NK-92 (cell line): ENCODE measurements around the gene CKS1B.

Source experiments
- DNase-seq: peaks from one replicate; lab custom pipeline; 2025; ENCODE audit not compliant: unreplicated experiment; lab: John Stamatoyannopoulos, UW

CKS1B gene

DNA sequence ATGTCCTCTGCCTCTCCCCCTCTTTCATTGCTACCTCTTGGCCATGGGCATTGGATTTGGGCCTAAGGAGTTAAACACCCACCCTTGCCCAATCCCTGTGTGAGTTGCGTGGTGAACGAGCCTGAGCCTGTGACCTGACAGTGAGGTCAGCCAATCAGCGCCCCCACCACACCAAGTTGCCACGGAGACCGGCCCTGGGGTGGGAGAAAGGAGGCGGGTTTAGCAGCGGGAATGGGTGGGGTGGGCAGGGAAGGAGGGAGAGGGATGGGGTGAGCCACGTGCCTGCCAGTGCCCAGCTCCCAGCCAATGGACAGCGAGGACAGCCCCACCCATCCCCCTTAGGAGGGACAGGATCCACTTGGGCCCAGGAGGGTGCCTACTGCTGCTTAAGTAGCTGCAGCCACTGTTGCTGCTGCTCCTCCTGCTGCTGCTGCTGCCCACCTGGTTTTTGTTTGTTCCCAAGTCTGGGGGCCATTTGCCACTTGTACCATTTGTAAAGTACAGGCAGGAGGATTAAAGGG lies 37.6 kb downstream of the CKS1B start:
- no peak for DNase-seq

DNA sequence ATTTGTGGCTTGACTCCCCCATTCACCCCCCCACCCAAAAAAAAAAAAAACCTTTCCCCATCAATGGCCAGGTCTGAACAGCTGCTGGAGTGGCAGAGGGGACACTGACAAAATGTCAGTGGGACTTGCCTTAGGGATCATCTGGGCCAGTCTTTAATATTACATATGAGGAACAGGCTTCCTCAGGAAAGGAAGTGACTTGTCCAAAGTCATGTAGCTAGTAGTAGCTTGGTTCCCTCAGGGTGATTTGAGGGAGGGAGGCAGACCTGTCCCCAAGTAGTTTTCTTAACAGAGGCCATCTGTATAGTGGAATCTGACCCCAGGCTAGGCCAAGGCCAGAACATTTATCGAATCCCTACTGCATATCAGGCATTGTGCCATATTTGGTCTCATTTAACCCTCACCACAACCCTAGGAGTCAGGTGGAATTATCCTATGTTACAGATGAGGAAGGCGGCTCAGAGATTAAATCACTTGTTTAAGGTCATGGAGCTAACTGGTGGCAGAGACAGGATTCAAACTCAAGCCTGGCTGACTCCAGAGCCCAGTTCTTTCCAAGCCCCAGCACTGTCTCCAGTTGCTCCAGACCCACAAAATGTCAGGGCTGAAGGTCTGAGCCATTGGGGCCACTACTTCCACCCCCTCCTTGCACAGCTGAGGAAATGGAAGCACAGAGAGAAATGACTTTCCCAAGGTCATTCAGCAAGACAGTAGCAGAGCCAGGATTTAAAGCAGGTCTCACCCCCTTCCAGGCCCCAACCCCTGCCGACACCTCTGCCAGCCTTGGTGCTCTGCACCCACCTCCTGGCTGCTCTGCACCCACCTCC lies 38.5 kb downstream of the CKS1B start:
- DNase-seq, result no peak

DNA sequence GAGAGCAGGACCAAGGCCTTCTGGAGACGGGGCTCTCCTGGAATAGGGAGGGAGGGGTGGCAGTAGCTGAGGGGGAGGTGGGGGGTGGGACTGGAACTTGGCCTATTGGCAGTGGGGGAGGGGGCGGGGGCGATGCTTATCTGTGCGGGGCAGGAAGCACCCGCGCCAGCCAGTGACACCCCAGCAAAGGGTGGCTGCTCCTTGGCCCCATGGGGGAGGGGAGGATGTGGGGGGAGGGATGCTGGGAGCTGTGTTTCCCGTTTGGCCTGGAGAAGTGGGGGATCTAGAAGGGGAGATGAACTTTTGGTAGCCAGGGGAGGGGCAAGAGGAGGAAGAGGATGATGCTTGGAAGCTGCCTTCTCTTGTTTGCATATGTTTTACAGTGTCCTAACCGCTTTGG lies 39.2 kb downstream of the CKS1B start:
- DNase-seq, result no peak

DNA sequence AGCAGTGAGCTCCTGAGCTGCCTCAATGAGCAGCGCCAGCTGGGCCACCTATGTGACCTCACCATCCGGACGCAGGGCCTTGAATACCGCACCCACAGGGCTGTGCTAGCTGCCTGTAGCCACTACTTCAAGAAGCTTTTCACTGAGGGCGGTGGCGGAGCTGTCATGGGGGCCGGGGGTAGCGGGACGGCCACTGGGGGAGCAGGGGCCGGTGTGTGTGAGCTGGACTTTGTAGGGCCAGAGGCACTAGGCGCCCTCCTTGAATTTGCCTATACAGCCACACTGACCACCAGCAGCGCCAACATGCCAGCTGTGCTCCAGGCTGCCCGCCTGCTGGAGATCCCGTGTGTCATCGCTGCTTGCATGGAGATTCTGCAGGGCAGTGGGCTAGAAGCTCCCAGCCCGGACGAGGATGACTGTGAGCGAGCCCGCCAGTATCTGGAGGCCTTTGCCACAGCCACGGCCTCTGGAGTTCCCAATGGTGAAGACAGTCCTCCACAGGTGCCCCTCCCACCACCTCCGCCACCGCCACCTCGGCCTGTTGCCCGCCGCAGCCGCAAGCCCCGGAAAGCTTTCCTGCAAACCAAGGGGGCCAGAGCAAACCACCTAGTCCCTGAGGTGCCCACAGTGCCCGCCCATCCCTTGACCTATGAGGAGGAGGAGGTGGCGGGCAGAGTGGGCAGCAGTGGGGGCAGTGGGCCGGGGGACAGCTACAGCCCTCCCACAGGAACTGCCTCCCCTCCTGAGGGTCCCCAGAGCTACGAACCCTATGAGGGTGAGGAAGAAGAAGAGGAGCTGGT lies 40.4 kb downstream of the CKS1B start:
- DNase-seq, result no peak

DNA sequence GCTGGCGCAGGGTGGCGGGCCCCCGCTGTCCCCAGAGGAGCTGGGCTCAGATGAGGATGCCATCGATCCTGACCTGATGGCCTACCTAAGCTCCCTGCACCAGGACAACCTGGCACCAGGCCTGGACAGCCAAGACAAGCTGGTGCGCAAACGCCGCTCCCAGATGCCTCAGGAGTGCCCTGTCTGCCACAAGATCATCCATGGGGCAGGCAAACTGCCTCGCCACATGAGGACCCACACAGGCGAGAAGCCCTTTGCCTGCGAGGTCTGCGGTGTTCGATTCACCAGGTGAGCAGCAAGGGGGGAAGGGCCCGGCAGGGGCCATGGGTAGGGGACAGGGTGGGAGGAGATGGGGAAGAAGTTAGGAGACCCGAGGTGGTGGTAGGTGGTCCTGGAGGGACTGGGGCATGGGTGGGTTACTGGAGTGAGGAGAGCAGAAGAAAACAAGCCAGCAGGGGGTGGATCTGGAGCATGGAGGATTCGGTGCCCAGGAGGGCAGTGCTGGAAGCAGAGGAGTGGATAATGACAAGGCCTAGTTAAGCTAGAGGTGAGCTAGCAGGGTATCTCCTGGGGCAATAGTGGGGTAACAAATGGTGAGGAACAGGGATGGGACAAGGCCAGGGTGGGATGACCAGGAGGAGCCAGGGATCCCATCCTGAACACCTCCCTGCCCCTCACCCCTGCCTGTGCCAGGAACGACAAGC lies 41.2 kb downstream of the CKS1B start:
- no peak for DNase-seq

DNA sequence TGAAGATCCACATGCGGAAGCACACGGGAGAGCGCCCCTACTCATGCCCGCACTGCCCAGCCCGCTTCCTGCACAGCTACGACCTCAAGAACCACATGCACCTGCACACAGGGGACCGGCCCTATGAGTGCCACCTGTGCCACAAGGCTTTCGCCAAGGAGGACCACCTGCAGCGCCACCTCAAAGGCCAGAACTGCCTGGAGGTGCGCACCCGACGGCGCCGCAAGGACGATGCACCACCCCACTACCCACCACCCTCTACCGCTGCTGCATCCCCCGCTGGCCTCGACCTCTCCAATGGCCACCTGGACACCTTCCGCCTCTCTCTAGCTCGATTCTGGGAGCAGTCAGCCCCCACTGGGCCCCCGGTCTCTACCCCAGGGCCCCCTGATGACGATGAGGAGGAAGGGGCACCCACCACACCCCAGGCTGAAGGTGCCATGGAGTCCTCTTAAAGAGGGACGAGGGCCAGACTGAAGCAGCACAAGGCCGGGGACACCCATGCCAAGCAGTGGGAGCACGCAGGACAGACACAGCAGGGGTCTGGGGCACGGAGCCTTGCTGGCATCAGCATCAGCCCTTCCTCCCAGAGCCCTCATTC lies 41.9 kb downstream of the CKS1B start:
- DNase-seq, result no peak

DNA sequence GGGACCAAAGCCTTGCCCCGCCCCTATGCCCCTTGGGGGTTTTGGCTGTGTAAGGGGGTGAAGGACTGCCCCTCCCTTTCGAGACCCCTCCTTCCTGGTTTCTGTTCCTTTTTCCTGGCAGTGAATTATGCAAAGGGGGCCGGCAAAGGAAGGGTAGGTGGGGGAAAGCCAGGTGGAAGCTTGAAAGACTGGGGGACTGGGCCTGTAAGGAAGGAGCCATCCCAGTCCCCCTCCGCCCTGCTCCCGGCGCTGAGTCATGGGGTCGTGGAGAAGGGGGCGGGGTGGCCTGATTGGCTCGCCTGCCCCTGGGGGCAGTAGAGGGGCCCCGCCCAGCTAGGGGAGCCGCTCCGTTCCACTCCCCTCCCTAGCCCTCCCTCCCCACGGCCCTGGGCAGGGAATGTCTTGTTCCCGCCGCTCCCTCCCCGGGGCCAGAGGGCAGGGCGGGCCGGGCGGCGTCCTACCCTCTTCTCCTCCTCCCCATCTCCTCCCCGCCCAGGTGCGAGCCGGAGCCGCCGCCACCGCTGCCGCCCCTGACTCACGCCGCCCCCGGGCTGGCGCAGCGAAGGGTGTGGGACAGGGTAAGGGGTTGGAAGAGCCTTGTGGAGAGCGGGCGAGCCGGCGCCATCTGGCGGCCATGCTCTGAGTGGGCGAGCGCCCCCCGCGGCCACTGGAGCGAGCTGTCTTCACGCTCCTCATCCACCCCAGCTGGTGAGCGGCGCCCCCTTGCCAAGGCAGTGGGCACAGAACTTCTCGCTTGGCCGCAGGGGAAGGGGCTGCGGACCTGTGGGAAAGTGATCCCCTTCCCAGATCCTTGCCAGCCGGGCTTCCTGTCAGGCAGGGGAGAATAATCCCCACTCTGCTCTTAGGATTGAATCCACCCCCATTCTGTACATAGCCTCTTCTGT lies 42.8 kb downstream of the CKS1B start:
- DNase-seq, result no peak

DNA sequence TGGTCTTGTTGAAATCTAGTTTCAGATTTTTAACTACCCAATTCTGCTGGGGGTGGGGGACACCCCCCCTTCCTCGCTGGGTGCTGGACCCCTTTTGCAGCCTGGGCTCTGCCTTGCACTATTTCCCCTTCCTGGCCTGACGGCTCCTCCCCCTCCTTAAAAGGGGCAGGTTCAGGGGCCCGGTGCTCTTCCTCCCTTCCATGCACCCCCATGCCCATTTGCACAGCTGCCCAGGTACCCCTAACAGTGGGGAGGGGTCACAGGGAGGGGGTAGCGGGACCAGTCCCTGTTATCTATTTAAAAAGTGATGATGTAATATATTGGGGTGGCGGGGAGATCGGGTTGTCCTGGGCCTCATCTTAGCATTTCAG lies 43.5 kb downstream of the CKS1B start:
- DNase-seq, result no peak

DNA sequence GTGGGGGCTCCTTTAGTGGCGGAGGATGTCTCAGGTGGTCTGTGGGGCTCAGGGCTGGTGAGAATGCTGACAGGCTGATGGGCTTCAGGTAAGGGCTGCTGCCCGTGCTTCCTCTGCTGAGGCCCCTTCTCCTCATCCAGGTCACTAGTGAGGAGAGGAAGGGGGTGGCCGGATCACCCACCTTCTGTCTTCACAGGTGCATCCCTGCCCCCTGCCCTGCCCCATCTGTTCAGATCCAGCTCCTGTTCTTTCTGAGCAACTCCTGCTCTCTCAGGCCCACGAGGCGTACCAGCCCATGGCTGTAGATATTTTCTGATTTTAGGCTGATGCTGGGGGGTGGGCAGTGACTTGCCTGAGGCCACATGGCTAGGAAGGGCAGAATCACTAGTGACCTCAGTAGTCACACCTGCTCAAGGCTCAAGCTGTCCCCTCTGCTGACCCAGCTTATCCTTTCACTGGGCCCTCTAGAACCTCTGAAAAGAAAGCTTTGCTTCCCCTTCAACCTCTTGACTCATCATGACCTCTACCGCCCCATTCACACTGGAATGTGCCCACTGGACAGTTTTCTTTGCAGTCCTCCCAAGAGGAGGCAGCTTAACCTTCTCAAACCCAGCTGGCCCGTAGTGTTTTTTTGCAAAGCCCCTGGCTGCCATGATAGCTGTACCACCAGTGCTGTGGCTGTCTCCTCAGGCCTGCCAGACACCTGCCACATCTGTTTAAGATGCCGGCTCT lies 44.3 kb downstream of the CKS1B start:
- no peak for DNase-seq

DNA sequence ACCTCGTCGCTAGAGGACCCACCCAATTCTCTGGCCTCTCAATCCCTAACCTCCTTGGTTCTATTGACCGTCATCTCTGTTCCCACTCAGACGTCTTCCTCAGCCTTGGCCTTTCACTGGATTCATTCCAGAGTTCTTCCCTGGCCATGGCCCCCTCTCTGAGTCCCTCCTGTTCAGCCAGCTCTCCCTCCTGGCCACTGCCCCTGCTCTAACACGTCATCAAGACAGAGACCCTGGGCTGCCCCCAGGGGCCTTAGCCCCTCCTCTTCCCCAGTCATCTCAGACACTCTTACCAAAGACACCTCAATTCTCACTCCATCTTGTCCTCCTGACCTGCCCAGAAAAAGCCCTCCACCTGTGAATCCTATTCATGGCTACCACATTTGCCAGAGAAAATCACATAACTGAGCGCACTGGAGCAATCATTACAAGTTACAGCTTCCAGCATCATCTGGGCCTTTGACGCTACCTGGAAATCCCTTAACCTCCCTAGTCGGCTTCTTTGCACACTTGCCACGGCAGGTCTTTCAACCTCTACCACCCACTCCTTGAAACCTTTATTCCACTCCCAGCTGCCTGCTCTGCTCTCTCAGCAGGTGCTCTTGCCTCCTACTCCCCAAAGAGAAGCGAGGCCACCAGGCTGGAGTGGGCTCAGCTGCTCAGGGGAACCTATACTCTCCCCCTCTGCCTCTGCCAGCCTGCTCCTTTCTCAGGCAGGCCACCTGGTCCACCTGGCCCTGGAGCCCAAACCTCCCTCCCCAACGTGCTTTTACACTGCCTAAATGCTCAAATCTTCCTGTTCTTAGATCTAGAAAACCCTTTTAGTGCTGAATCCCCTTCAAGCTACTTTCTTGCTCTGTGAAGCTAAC lies 45.1 kb downstream of the CKS1B start:
- no peak for DNase-seq

DNA sequence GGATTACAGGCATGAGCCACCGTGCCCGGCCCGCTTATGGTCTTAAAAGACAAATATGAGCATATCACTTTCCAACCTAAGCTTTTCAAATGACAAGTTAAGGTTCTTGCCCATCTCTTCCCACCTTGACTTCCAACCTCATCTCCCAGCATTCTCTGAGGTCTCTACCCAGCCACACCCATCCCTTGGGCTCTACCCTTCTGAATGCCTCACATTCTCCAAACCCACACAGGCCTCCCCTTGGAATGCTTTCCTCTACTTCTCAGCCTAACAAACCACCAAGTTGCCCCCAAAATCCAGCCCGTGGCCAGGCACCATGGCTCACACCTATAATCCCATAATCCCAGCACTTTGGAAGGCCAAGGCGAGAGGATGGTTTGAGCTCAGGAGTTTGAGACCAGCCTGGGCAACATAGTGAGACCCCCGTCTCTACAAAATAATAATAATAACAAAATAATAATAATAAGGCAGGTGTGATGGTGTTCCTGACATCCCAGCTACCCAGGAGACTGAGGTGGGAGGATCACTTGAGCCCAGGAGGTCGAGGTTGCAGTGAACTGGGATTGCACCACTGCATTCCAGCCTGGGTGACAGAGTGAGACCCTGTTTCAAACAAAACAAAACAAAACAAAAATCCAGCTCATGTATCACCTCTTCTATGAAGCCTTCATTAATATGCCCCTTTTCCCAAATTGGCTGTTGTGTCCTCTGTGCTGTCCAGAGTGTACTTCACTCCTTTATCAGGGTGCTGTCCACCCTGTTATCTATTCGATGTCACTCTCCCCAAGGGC lies 47.9 kb downstream of the CKS1B start:
- DNase-seq, result no peak

DNA sequence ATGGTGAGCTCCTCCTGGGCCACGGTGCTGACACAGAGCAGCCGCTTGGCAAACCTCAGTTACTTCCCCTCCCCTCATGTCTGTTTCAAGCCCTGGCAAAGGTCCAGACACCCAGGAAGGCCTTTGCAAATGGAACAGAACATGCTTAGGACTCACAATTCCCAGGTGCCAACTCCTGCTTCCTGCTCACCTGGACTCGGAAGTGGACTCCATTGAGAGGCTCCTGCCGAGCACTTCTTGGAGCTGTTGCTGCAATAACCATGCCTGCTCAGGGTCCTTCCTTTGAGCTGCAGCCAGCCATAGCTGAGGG lies 48.4 kb downstream of the CKS1B start:
- no peak for DNase-seq

DNA sequence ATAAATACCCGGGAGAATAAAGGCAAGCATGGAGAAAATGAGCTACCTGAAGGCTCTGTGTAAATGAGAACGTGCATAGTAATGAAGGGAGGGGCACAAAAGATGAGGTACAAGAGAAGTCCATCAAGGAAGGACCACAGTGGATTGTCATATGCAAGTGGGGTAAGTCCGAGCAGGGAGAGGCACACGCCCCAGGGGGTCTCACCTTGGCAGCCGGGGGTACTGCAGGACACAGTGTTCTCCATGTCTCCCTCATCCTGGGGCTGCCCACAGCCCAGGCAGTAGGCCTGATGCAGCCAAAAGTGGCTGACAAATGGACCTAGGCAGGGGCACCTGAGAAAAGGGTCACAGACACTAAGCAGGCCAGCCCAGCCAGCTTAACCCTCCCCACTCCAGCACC lies 49.1 kb downstream of the CKS1B start:
- no peak for DNase-seq

DNA sequence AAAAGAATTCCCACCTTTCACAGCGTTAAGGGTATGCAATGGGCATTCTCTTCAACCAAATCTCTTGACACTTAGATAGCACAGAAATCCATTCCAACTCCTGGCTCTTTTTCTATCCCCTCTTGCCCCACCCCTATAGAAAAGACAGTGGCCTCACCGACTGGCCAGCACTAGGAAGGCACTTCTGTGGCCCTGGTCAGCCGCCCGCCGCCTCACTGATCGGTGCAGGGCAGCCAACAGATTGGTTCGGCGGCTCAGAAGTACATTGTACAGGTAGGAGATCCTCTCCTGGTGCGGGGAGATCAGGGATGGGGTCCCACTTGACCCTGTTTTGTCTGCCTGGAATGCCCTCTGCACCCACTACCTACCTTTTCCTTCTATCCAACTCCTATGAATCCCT lies 49.8 kb downstream of the CKS1B start:
- DNase-seq, result no peak

DNA sequence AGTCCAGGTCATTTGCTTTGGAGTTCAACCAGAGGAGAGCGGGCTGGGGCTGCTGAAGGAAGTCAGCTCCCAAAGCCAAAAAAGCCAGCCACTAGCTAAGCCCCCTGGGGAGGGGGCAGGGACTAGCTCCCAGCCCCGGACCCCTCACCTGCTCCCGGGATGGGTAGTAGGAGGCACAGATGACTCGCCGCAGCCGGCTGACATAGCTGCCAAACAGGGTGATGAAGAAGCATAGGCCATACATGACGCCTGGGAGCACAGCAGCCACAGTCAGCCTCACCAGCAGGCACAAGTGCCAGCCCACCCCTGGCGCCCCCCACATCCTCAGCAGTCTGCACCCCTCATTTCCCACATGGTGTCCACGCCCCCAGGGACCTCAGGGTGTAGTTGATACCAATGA lies 51.7 kb downstream of the CKS1B start:
- no peak for DNase-seq

DNA sequence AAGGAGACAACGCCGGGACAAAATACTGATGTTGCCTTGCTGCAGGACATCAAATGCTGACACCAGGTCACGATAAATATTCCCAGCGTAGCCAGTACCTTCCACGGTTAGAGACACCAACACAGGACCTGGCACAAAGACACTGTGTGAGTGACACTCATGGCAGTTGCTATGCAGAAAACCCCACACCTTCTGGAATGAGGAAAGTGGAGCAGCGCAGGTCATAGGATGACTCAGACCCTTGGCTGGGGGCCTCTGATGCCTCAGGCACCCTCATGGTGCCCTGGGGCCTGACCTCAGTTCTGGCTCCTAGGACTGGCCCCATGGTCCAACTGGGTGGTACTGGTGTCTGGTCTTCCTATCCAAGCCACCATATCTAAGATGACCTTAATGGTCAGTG lies 52.1 kb downstream of the CKS1B start:
- DNase-seq, result no peak
